ENCODE data around the gene SCG3. TPM values are rescaled to one million over a fixed set of nuclear protein-coding genes. Genes with fewer than 3 reads are reported as not detected.

The SCG3 gene
- total RNA-seq, 1 donor from 2014 or later, result 1.8 TPM

DNA sequence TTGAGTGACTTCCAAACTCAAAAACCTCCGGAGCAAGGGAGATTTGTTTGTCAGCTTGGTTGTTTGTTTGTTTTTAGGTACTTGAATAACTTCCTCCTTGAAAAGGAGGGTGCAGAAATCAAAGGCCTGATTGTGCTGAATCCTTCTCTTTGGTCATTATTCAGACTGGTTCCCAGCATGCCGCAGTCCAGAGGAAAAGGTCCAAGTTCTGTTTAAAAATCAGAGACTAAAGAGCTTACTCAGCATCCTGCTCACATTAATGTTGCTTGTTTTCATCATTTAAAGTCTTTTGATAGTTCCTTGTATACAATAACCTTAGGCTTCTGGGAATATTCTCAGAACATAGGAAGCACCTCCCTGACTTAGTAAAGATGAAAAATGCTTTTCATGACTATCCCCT is 982 bp upstream of the SCG3 start:
- Histone ChIP-seq H3K27ac (ENCODE audit: low read depth, low read length) (no peak overlapping the region), H3K4me1 (ENCODE audit: insufficient read depth, low read length) (no peaks in the 10 kb centered on the region), H3K9me3 (ENCODE audit: insufficient read depth, low read depth, low read length) (no peaks in the 10 kb centered on the region), H3K36me3 (ENCODE audit: insufficient read depth, low read length) (no peaks in the 10 kb centered on the region), H3K9ac (ENCODE audit: low read length) (no peak overlapping the region), H4K20me1 (ENCODE audit: insufficient read depth, low read length) (no peaks in the 10 kb centered on the region), H3K27me3 (ENCODE audit: insufficient read depth, low read length) (peaks cover 12% of the 10 kb centered on the region), H2AFZ (ENCODE audit: low read depth, low read length) (no peak overlapping the region), H3K4me2 (ENCODE audit: low read length) (no peak overlapping the region), H3K79me2 (ENCODE audit: insufficient read depth, low read length) (no peaks in the 10 kb centered on the region), H3K4me3 (ENCODE audit: insufficient read depth, low read depth, low read length) (no peak overlapping the region)
- Mint-ChIP-seq H3K4me3 (ENCODE audit: unreplicated experiment) (no peak overlapping the region), H3K27me3 (ENCODE audit: low read depth, unreplicated experiment) (peaks cover 1% of the 10 kb centered on the region), H3K36me3 (ENCODE audit: low read depth, unreplicated experiment) (no peaks in the 10 kb centered on the region), H3K9me3 (ENCODE audit: unreplicated experiment) (peaks cover 1% of the 10 kb centered on the region), H3K27ac (ENCODE audit: unreplicated experiment) (no peak overlapping the region), H3K4me1 (ENCODE audit: low read depth, unreplicated experiment) (peaks cover 6% of the 10 kb centered on the region)
- TF ChIP-seq EZH2 (IDR thresholded peaks at IDR 0.05; ENCODE audit: insufficient read depth, low read length) (no peak), CTCF (IDR thresholded peaks at IDR 0.05; ENCODE audit: insufficient read depth, low read depth, low read length) (no peak)
- no peak for DNase-seq (ENCODE audit: low read depth)
- FAIRE-seq, result no peak

GRCh38 chr15:51687565-51687964 is 6.3 kb downstream of the SCG3 start:
- Histone ChIP-seq H3K79me2 (ENCODE audit: insufficient read depth, low read length) (no peaks in the 10 kb centered on the region), H4K20me1 (ENCODE audit: insufficient read depth, low read length) (no peaks in the 10 kb centered on the region), H2AFZ (ENCODE audit: low read depth, low read length) (no peak overlapping the region), H3K27me3 (ENCODE audit: insufficient read depth, low read length) (peaks cover 20% of the 10 kb centered on the region), H3K9me3 (ENCODE audit: insufficient read depth, low read depth, low read length) (no peaks in the 10 kb centered on the region), H3K9ac (ENCODE audit: low read length) (no peak overlapping the region), H3K27ac (ENCODE audit: low read depth, low read length) (no peak overlapping the region), H3K4me1 (ENCODE audit: insufficient read depth, low read length) (no peaks in the 10 kb centered on the region), H3K36me3 (ENCODE audit: insufficient read depth, low read length) (no peaks in the 10 kb centered on the region), H3K4me3 (ENCODE audit: insufficient read depth, low read depth, low read length) (no peak overlapping the region), H3K4me2 (ENCODE audit: low read length) (no peak overlapping the region)
- Mint-ChIP-seq H3K27me3 (ENCODE audit: low read depth, unreplicated experiment) (no peaks in the 10 kb centered on the region), H3K4me1 (ENCODE audit: low read depth, unreplicated experiment) (no peaks in the 10 kb centered on the region), H3K36me3 (ENCODE audit: low read depth, unreplicated experiment) (no peaks in the 10 kb centered on the region), H3K4me3 (ENCODE audit: unreplicated experiment) (no peak overlapping the region), H3K27ac (ENCODE audit: unreplicated experiment) (no peak overlapping the region), H3K9me3 (ENCODE audit: unreplicated experiment) (no peaks in the 10 kb centered on the region)
- TF ChIP-seq EZH2 (IDR thresholded peaks at IDR 0.05; ENCODE audit: insufficient read depth, low read length), result no peak
- TF ChIP-seq CTCF (IDR thresholded peaks at IDR 0.05; ENCODE audit: insufficient read depth, low read depth, low read length), result no peak
- DNase-seq (ENCODE audit: low read depth) (no peak), FAIRE-seq (no peak)

- Histone ChIP-seq H2AFZ (ENCODE audit: low read depth, low read length) (no peak overlapping the region), H3K4me3 (ENCODE audit: insufficient read depth, low read depth, low read length) (no peak overlapping the region), H4K20me1 (ENCODE audit: insufficient read depth, low read length) (no peaks in the 10 kb centered on the region), H3K27ac (ENCODE audit: low read depth, low read length) (no peak overlapping the region), H3K79me2 (ENCODE audit: insufficient read depth, low read length) (no peaks in the 10 kb centered on the region), H3K9ac (ENCODE audit: low read length) (no peak overlapping the region), H3K4me1 (ENCODE audit: insufficient read depth, low read length) (no peaks in the 10 kb centered on the region), H3K9me3 (ENCODE audit: insufficient read depth, low read depth, low read length) (no peaks in the 10 kb centered on the region), H3K27me3 (ENCODE audit: insufficient read depth, low read length) (peaks cover 16% of the 10 kb centered on the region), H3K36me3 (ENCODE audit: insufficient read depth, low read length) (no peaks in the 10 kb centered on the region), H3K4me2 (ENCODE audit: low read length) (no peak overlapping the region)
- Mint-ChIP-seq H3K4me3 (ENCODE audit: unreplicated experiment) (no peak overlapping the region), H3K36me3 (ENCODE audit: low read depth, unreplicated experiment) (no peaks in the 10 kb centered on the region), H3K9me3 (ENCODE audit: unreplicated experiment) (peaks cover under 1% of the 10 kb centered on the region), H3K27me3 (ENCODE audit: low read depth, unreplicated experiment) (no peaks in the 10 kb centered on the region), H3K4me1 (ENCODE audit: low read depth, unreplicated experiment) (no peaks in the 10 kb centered on the region), H3K27ac (ENCODE audit: unreplicated experiment) (no peak overlapping the region)
- TF ChIP-seq CTCF (IDR thresholded peaks at IDR 0.05; ENCODE audit: insufficient read depth, low read depth, low read length) (no peak), EZH2 (IDR thresholded peaks at IDR 0.05; ENCODE audit: insufficient read depth, low read length) (no peak)
- no peak for DNase-seq (ENCODE audit: low read depth)
- FAIRE-seq, result no peak
Observed at GRCh38 chr15:51688863-51689262, 7.6 kb downstream of the SCG3 start.

Measured in astrocyte (in vitro differentiated cells and primary cell).